Adipose tissue (tissue), 3 donors: ENCODE results near the gene PAX2. TPM values are rescaled to one million over a fixed set of nuclear protein-coding genes. Genes with fewer than 3 reads are reported as not detected.

Experiments used
- H3K27ac ChIP-seq: one replicate; pipeline ENCODE4 v1.5.1; 2013; ENCODE audit warnings: low read depth, low read length
- WGBS, 3 donors: extraction: QIAGEN DNeasy Blood & Tissue Kit; methylation state at CpG; one replicate each; pipeline ENCODE4 v1.1.7; 2013; 5-methylcytosine and 5-hydroxymethylcytosine counted together
- polyA plus RNA-seq, 3 donors: library from polyadenylated mRNA; stranded (reverse); fragments of 200-250 nt; gene quantifications; one replicate each; pipeline ENCODE4 v1.2.3, GENCODE V29; 2013
- donor health status: healthy with polysubstance abuse.
- donor health status: Bipolar disorder and iron deficiency.
- donor health status: healthy.

The PAX2 gene
- polyA plus RNA-seq, 3 donors, result 0.17 TPM; not detected in 2

DNA sequence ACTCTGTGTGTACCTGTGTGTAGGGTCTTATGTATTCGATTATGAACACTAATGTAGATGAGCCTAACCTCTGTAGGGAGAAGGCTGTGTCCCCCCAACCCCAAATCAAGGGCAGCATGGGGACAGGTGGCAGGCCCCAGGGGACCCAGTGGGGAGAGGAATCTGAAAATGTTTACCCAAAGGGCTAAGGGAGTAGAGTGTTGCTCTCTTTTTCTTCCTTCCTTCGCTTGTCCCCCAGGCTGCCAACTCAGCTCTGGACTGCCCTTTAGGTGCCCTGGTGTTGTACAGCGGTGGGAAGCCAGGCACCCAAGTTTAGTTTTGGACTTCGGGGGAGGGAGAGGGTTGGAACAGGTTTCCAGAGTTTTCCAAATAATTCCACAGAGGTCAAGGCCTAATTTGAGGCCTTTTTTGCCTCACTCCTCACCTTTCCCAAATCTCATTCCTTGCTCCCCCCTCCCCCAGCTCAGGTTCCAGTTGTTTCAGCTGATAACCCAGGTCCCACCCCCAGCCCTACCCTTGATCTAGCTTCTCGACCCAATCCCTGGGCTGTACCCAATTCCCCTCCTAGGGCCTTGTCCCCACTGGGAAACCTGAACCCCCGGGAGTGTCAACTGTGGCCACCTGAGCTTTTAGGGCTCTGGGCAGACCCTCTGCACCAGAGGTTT lies 9.1 kb upstream of the PAX2 start:
- H3K27ac ChIP-seq, result no peak overlapping the region
- 49 to 66% (median 54%) methylated on average over 6 of the region's 6 CpGs for WGBS, 3 donors

DNA sequence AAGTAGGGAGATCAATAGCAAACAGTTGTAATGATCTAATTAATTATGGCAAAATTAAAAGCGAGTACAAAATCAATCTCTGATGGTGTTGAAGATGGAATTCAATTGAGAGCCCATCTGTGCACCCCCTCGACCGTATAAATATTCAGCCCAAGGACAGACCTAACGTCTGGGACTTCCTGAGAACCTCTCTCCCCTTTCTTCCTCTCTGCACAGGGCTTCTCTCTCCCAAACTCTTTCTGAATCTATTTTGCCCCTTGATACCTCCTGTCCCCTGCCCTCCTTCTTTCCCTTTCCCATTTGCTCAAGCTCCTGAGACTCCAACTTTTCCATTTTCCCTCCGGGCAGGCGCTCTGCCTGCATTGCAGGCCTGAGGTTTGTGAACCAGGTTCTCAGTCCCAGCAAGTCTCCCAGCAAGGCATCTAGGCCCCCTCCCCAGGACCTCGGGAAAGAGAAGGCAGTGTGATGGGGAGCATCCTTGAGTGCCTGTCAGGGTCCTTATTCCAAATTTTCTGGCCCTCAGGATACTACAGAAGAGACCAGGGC lies 8.5 kb upstream of the PAX2 start:
- WGBS, 3 donors, result 44 to 62% (median 54%) methylated on average over 7 of the region's 7 CpGs
- no peak overlapping the region for H3K27ac ChIP-seq

DNA sequence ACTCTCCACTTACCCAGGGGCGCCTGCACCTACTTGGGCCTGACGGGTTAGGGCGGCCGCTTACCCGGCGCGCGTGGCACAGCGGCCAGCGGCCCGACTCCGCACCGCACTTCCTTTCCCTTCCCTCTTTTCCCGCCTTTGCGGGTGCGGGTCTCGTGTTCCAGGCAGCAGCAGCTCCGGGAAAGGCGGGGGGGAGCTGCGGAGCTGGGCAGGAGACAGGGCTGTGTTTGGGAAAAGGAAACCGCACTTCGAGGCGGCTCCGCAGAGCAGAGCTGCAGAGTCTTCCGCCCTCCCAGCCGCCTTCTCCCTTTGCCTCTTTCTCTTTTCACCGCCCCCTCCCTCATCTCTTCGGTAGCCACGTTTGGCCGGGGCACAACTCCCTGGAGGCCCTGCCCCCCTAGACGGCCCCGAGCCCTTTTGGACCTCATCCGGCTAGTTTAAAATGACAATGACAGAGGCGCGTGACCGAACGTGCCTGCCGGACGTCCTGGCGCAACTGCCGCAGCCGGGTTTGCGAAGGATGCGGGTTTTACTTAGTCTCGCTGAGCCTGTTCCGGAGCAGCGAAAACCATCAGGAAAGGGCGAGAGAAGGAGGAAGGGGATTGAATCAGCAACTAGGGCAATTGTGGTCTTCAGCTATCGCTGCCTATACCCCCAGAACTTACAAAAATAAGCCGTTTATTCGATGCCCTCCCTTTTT lies 7.9 kb upstream of the PAX2 start:
- 3 to 4% (median 4%) methylated on average over 51 of the region's 51 CpGs for WGBS, 3 donors

DNA sequence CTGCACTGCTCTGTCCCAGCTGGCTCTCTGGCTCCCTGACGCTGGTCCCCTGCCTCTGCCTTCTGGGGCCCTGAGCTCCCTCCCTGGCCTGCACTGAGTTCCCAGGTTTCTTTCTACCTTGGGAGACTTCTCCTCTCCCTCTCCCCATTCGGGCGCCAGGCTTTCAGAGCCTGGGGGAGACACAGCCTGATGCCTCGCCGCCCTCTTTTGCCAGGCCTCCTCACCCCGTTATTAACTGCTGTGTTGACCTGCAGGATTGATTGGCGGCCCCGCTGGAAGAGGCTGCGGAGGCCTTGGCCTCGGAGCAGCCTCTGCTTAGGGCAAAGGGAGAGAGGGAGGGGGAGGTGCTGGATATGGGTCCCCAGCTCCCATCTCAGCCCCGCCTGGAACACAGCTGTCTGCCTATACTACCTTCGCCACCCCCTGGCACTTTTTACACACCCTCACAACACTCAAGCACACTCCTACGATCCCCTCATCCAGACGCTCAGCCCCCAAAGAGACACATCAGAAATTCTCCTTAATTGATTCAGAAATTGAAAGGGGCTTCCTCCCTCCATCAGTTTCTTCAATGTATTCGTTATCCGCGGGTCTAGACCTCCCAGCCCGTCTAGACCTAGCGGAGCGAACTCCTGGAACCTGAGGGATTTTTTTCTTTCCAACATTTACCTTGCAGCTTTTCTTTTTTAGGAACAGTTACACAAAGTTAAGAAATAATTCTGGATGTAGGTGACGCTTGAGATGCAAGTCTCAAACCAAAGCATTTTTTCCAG lies 7.1 kb upstream of the PAX2 start:
- WGBS, 3 donors, result 9 to 10% (median 10%) methylated on average over 20 to 21 of the region's 21 CpGs
- H3K27ac ChIP-seq, result no peak overlapping the region

More for the DNA sequence above, 7.9 kb upstream of the PAX2 start:
- no peak overlapping the region for H3K27ac ChIP-seq

DNA sequence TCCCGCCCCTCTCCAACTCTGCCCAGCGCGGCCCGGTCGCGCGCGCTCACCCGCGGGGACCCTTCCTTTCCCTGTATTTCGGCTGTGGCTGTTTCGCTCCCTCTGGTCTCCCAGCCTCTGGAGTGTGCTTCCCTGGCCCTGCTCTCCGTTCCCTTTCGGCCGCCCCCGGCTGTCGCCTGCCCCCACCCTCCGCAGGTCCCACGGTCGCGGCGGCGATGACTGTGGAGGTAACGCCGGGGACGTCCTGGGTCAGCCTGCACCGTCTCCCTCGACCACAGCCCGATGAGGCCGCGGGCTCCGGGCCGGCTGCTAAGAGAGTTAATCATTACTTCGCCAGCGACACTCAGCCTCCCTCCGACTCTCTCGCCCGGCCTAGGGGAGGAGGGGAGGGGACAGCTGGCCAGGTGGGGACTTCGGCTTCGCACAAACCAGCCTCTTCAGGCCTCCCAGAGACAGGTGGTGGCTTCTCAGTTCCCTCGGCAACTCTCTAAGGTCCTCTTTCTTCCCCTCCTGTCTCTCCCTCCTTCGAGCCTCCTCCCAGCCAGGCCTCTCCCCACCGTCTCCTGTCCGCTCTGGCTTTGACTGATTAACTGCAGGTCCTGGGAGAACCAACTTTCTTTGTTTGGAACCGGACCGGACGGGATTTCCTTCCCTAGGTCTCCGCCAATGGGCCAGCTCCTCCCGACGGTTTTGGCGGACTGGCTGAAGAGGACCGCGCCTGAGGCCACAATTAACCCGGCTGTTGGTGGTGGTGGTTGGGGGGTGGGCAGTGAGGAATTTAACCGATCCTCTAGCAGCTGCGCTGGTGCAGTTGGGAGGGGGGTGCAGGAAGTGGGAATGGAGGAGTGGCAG lies 5.6 kb upstream of the PAX2 start:
- H3K27ac ChIP-seq, result no peak overlapping the region
- 2 to 3% (median 2%) methylated on average over 55 to 56 of the region's 56 CpGs for WGBS, 3 donors

DNA sequence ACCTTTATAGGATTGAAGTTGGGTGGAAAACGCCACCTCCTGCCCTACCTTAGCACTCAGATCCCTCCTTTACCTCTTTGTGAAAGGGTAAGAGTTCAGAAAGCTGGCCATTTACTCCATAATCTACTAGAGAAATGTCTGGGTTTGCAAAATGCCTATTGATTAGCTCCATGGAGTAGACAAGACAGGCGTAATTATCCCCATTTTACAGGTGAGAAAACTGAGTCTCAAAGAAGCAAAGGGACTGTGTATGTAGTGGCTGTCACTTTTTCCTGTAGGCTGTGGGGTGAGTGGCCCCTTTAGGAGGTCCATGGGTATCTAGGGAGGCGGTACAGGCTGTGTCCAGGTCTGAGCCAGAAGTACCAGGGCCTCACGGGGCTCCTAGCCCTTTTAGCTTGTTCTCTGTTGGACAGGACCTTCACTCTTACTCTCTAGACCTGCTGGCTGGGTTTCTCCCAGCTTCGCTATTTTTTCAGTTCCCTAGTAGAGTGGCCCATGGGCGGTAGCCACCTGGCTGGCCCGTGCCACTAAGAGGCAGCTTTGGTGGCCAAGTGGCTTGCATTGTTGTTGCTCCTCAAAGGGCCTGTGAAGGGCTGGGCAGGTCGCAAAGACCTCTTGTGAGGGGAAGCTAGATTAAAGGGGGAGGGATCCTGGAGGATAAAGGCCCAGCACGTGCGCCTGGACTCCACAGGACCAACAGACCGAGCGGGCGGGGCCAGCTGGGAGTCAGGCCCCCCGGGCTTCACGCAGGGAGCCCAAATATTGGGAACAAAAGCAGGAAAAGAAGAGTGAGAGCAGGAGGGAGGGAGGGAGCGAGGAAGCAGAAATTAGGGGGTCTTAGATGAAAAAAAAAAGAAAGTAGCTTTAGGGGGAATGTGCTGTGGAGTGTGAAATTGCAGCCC lies 4.7 kb upstream of the PAX2 start:
- H3K27ac ChIP-seq, result no peak overlapping the region
- WGBS, 3 donors, result 13 to 17% (median 13%) methylated on average over 16 of the region's 16 CpGs

DNA sequence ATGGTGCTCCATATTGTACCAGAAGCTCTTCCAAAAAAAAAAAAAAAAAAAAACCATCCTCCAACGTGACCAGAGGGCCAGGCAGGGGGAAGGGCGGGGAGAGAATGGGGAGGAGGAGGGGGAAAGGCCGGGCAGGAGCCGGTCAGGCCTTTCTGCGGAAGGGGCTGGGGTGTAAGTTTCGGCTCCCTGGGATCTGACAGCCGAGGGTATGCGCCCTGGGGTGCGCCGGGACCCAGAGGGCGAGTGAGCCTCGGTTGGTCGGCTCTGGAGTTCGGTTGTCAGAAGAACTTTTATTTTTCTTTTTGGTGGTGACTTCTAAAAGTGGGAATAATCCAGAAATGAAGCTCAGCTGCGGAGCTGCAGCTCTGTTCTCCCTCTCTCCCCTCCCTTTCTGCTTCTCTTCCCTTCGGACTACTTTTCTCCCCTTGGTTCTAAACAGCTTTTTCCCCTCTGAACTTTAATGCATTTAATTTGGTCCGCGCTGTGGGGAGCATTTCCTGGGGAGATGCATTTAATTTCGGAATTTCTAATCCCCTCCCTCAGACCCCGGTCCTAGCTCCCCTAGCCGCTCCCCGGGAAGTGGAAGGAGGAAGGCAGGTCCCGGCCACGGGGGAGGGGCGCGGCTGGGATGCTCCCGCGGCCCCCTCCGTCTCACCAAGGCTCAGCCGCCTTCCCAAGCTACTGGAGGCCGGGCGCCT lies 3.9 kb upstream of the PAX2 start:
- H3K27ac ChIP-seq, result no peak overlapping the region
- 3 to 6% (median 4%) methylated on average over 32 of the region's 32 CpGs for WGBS, 3 donors

DNA sequence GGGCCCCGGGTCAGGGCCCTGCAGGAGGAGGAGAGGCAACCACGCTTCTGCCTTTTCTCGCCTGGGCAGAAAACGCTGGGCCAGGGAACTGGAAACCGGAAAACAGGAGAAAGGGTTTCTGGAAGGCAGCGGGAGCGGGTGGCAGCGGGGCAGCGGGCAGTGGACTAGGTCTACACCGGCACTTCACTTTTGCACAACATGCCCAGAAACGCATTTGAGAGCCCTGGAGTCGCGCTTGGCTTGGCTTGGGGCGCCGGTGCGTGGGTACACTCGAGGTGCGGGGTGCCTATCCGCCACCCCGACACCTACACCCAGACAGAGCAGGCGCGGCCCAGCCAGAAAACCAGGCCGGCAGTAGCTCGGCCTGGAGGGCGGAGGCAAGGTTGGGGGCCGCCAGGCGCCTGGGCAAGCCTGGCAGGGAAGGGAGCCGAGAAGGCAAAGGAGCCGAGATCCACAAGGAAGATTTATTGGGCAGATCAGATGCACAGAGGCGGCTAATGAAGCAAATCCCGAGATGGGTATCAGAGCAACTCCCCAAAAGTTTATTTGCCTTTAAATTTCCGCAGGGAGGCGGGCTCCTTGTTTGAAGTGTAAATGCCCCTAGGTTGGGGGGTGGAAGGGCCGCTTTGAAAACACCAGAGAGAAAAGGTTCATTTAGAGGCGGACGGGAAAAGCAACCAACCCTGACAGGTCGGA lies 3.2 kb upstream of the PAX2 start:
- WGBS, 3 donors, result 6% methylated on average over 37 of the region's 37 CpGs
- H3K27ac ChIP-seq, result no peak overlapping the region

DNA sequence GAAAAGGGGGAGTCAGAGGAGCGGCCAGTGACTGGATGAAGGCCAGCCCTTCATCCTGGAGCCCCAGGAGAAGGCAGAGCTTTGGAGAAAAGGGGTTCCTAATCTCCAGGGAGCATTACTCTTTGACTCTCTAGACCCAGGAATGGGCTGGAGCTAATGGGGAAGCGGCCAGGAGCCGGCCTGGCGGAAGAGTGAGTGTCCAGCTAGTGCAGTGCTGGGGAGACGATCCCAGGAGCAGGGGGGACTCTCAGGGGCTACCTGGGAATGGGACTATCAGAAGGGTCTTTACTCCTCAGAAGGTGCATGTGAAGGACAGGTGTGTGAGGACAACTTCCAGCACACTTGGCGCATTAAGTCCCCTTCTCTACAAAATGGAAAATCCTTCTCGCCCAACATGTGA lies 2.4 kb upstream of the PAX2 start:
- no peak overlapping the region for H3K27ac ChIP-seq
- 12 to 18% (median 14%) methylated on average over 7 of the region's 7 CpGs for WGBS, 3 donors

DNA sequence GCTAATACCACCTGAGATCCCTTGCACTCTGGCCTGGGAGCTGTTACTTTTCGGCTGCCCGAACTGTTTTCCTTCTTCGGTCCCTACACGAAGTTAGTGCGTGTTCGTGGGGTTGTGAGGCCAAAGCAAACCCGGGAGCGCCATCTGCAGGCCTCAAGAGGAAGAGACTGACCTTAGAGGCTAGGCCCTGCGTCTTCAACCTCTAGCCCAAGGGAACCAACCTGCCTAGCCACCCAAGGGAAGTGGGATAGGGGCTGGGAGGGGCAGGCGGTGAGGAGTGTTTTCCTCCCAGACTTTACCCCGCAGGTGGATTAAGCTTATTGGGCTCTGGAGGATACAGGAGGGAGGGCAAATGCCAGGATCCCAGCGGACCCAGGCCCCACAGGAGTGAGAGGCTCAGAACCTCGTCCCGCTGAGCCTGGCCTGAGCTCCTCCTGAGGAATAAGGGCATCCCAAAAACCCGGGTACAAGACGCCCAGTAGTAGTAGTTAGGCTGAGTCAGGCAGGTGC lies 1.7 kb upstream of the PAX2 start:
- WGBS, 3 donors, result 1 to 2% (median 2%) methylated on average over 16 of the region's 16 CpGs
- no peak overlapping the region for H3K27ac ChIP-seq

DNA sequence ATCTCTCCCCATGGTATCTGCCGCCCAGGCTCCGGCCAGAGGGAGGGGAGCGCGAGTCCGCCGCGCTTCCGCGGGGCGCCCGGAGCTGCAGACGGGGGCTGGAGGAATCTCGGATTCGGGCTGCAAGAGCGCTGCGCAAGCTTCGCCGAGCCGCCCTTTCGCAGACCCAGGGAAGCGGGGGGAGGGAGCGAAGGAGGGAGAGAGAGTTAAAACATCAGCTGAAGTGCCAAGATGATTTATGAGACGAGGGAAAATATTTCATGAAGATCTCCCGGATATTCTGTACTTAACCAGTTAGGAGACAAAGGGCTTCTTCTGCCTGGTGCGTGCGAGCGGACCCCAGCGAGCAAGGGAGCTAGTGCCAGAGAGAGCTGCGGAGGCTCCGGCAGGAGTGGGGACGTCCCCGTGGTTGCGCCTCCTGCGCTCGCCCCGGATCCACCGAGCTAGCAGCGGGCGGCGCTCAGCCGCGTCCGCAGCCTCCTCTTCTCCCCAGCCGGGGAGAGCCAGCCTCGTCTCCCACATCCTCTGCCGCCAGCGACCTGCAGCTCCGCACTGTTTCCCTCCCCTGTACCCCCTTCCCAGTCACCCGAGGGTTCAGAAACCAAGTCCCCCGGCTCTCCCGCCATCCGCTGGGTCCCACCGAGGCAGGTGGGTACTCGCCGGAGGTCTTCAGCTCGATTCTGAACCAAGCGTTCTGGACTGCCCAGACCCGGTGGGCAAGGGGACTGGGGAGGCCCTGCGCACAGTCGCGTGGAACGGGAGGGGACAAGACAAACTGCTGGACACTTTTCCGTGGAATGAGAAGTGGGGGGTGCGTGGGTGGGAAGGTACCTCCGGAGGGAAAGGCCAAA lies 1.0 kb upstream of the PAX2 start:
- 2 to 4% (median 3%) methylated on average over 54 to 65 of the region's 65 CpGs for WGBS, 3 donors

DNA sequence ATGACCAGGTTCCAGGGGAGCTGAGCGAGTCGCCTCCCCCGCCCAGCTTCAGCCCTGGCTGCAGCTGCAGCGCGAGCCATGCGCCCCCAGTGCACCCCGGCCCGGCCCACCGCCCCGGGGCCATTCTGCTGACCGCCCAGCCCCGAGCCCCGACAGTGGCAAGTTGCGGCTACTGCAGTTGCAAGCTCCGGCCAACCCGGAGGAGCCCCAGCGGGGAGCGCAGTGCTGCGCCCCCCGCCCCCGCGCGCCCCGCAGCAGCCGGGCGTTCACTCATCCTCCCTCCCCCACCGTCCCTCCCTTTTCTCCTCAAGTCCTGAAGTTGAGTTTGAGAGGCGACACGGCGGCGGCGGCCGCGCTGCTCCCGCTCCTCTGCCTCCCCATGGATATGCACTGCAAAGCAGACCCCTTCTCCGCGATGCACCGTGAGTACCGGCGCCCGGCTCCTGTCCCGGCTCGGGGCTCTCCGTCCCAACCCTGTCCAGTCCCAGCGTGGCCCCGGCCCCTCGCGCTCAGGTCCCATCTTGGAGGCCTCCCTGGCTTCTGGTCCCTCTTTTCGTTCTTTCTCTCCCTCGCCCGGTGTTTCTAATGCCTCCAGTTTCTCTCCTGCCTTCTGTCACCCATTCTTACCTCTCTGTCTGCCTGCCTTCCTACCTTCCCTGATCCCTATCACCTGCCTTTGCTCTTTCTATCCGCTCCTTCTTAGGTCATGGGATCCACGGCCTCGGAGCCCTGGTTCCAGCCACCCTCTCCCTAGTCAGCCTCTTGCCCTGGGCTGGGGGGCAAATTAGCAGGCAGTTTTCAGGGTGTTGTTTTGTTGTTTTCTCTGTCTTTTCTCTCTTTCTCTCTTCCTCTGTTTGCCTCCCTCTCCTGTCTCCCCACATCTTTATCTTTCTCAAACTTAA lies 751 bp downstream of the PAX2 start:
- no peak overlapping the region for H3K27ac ChIP-seq
- 3 to 5% (median 3%) methylated on average over 32 to 53 of the region's 54 CpGs for WGBS, 3 donors

More for the DNA sequence above, 1.0 kb upstream of the PAX2 start:
- H3K27ac ChIP-seq, result no peak overlapping the region

DNA sequence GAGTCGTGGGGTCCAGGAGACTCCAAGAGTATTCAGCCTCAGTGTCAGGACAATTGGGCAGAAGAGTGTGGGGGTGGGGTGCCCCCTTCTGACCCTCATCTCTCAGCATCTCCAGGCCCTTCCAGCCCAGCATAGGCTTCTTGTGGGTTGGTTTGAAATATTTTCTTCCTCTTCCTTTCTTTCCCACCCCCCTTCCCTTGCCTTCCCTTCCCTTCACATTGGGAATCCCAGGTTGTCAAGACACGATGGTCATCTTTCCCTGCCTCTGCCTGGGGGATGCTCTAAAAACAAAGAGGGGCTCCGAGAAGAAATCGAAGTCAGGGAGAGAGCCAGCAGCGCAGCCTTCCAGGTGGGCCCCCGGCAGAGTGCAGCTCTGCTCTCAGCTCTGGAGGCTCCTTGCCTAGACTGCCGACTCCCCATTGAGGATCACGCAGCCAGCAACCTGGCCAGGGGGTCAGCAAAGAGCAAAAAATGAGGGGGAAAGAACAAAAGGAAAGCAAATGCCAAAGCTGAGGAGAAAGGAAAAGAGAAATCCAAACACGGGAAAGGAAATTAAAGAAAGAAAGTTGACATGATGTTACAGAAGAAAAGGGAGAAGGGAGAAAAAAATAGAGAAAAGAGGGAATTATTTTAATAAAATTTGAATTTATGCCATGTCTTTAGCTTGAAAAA lies 1.5 kb downstream of the PAX2 start:
- H3K27ac ChIP-seq, result no peak overlapping the region
- 7 to 13% (median 11%) methylated on average over 9 of the region's 9 CpGs for WGBS, 3 donors
